Keratinocyte (primary cell): ENCODE data around the gene PPP1R14B. TPM values are rescaled to one million over a fixed set of nuclear protein-coding genes. Genes with fewer than 3 reads are reported as not detected.

ENCODE experiments used
- DNase-seq: peaks from one replicate; pipeline ENCODE4 v3.0.0-alpha.2; 2011; ENCODE audit warnings: low read depth, missing footprints, low spot score
- FAIRE-seq: peaks from 2 replicates; lab custom pipeline; 2011; peaks lifted over from hg19 to GRCh38; lab: Jason Lieb, UNC
- H2AFZ ChIP-seq: 2 replicates; pipeline ENCODE4 v1.6.0; 2012; ENCODE audit warnings: low read length, control low read depth, inconsistent platforms; ENCODE audit not compliant: control insufficient read depth
- H3K27ac ChIP-seq: 2 replicates; pipeline ENCODE4 v1.5.1; 2011; ENCODE audit warnings: low read length; ENCODE audit not compliant: control insufficient read depth, insufficient read depth
- H3K27me3 ChIP-seq: 3 replicates; pipeline ENCODE4 v1.6.0; 2011; ENCODE audit warnings: low read length; ENCODE audit not compliant: control insufficient read depth, insufficient read depth; ENCODE audit errors: extremely low read depth
- H3K36me3 ChIP-seq, 2 experiments: 2 replicates in 1 of 2; 3 replicates in 1 of 2; pipeline ENCODE4 v1.5.1; 2011; ENCODE audit warnings: low read length in 2 of 2, mild to moderate bottlenecking in 1 of 2; ENCODE audit not compliant: control insufficient read depth in 2 of 2, insufficient read depth in 2 of 2; ENCODE audit errors: extremely low read depth in 1 of 2
- H3K4me1 ChIP-seq: 3 replicates; pipeline ENCODE4 v1.5.1; 2011; ENCODE audit warnings: low read length; ENCODE audit not compliant: control insufficient read depth, insufficient read depth; ENCODE audit errors: extremely low read depth
- H3K4me2 ChIP-seq: 3 replicates; pipeline ENCODE4 v1.6.0; 2011; ENCODE audit warnings: low read depth, low read length; ENCODE audit not compliant: control insufficient read depth, insufficient read depth; ENCODE audit errors: extremely low read depth
- H3K4me3 ChIP-seq, 3 experiments: fragments of 200-600 bp in 1 of 3; sonication (generic) in 1 of 3; 2 replicates in 2 of 3; 3 replicates in 1 of 3; pipeline ENCODE4 v1.5.1; 2011 to 2016; ENCODE audit warnings: low read length in 3 of 3, mild to moderate bottlenecking in 3 of 3, control low read depth in 2 of 3, inconsistent platforms in 1 of 3, low read depth in 1 of 3, mixed read lengths in 1 of 3, mixed run types in 1 of 3, moderate library complexity in 1 of 3; ENCODE audit not compliant: control insufficient read depth in 2 of 3, insufficient read depth in 2 of 3; ENCODE audit errors: extremely low read depth in 1 of 3
- H3K79me2 ChIP-seq: 2 replicates; pipeline ENCODE4 v1.6.0; 2012; ENCODE audit warnings: low read length; ENCODE audit not compliant: control insufficient read depth, insufficient read depth
- H3K9ac ChIP-seq: 3 replicates; pipeline ENCODE4 v1.6.0; 2011; ENCODE audit warnings: low read length; ENCODE audit not compliant: control insufficient read depth, insufficient read depth; ENCODE audit errors: extremely low read depth
- H3K9me1 ChIP-seq: 3 replicates; pipeline ENCODE4 v1.6.0; 2011; ENCODE audit warnings: low read length; ENCODE audit not compliant: control insufficient read depth, insufficient read depth; ENCODE audit errors: extremely low read depth
- H3K9me3 ChIP-seq: 2 replicates; pipeline ENCODE4 v1.5.1; 2012; ENCODE audit warnings: low read depth, low read length; ENCODE audit not compliant: control insufficient read depth
- H4K20me1 ChIP-seq: 3 replicates; pipeline ENCODE4 v1.6.0; 2011; ENCODE audit warnings: low read length; ENCODE audit not compliant: control insufficient read depth, insufficient read depth; ENCODE audit errors: extremely low read depth
- CTCF ChIP-seq, 3 experiments: IDR thresholded peaks in 1 of 3; conservative IDR thresholded peaks in 1 of 3; optimal IDR thresholded peaks in 1 of 3; 2 replicates in 2 of 3; 3 replicates in 1 of 3; pipeline versions ENCODE3 to v1.5.1; 2011; ENCODE audit warnings: low read length in 3 of 3, mild to moderate bottlenecking in 3 of 3, moderate library complexity in 2 of 3, control low read depth in 1 of 3, inconsistent platforms in 1 of 3; ENCODE audit not compliant: insufficient read depth in 2 of 3; ENCODE audit errors: extremely low read depth in 1 of 3
- EZH2 ChIP-seq: IDR thresholded peaks from one replicate; pipeline ENCODE4 v1.6.1; 2012; ENCODE audit warnings: inconsistent platforms, mild to moderate bottlenecking, low read length, moderate library complexity
- dilution Hi-C: fragments of 300-500 bp; cut with MboI; formaldehyde crosslinking; loops from one replicate; pipeline ENCODE4 v1.7.0; 2020; ENCODE audit warnings: low sequenced_read_pairs; ENCODE audit not compliant: extremely low pct_ligation_motif_present
- polyA plus RNA-seq, 5 experiments: library from polyadenylated mRNA; depleted of rRNA in 3 of 5; stranded (reverse) in 3 of 5; stranded (forward) in 1 of 5; unstranded in 1 of 5; fragments of >200 nt; gene quantifications; 1 replicate in 1 of 5; 2 replicates in 3 of 5; 3 replicates in 1 of 5; pipeline versions ENCODE4 v1.2.1 to v1.2.3, GENCODE V29; 2011 to 2012; ENCODE audit warnings: missing spikeins in 2 of 5, low read depth in 1 of 5, low replicate concordance in 1 of 5

PPP1R14B gene
- polyA plus RNA-seq, 1 donor (not counting 4 experiments of a cell fraction or from before 2014, with no cell fraction given) = 208 TPM

- Histone ChIP-seq H3K4me3 (no peak overlapping the region), H3K36me3 (peaks cover 2 to 6% of the 10 kb centered on the region in 2 experiments), H4K20me1 (no peaks in the 10 kb centered on the region), H3K9ac (no peak overlapping the region), H3K79me2 (no peaks in the 10 kb centered on the region), H3K9me1 (no peaks in the 10 kb centered on the region), H3K9me3 (no peaks in the 10 kb centered on the region), H3K4me1 (peaks cover 10% of the 10 kb centered on the region), H2AFZ (no peak overlapping the region), H3K4me2 (no peak overlapping the region), H3K27me3 (no peaks in the 10 kb centered on the region), H3K27ac (no peak overlapping the region)
- TF ChIP-seq EZH2 (no peak), CTCF (optimal IDR thresholded peaks at IDR 0.05 in 1 of 3, IDR thresholded peaks at IDR 0.05 in 1 of 3, conservative IDR thresholded peaks at IDR 0.05 in 1 of 3; ENCODE audit: extremely low read depth in 1 of 3, insufficient read depth in 2 of 3, low read length in 3 of 3) (no peak)
- DNase-seq (no peak), FAIRE-seq (no peak)
- dilution Hi-C loops = no loop called here
Observed at GRCh38 chr11:64219354-64219684, 27.4 kb downstream of the PPP1R14B start.

GRCh38 chr11:64218628-64219353 is 28.0 kb downstream of the PPP1R14B start:
- H3K27ac ChIP-seq = no peak overlapping the region
- DNase-seq = no peak
- H4K20me1 ChIP-seq = no peaks in the 10 kb centered on the region
- dilution Hi-C loops = no loop called here
- no peak overlapping the region for H3K4me2 ChIP-seq
- no peaks in the 10 kb centered on the region for H3K27me3 ChIP-seq
- H3K4me3 ChIP-seq = no peak overlapping the region
- no peaks in the 10 kb centered on the region for H3K79me2 ChIP-seq
- H2AFZ ChIP-seq = no peak overlapping the region
- H3K9ac ChIP-seq = no peak overlapping the region
- H3K9me1 ChIP-seq = no peaks in the 10 kb centered on the region
- peaks cover 0 to 6% of the 10 kb centered on the region in 2 experiments for H3K36me3 ChIP-seq
- H3K9me3 ChIP-seq = no peaks in the 10 kb centered on the region
- no peak for FAIRE-seq
- H3K4me1 ChIP-seq = peaks cover 4% of the 10 kb centered on the region
- TF ChIP-seq EZH2 (no peak), CTCF (optimal IDR thresholded peaks at IDR 0.05 in 1 of 3, IDR thresholded peaks at IDR 0.05 in 1 of 3, conservative IDR thresholded peaks at IDR 0.05 in 1 of 3; ENCODE audit: extremely low read depth in 1 of 3, insufficient read depth in 2 of 3, low read length in 3 of 3) (no peak)
